Stimulated activated CD8-positive, alpha-beta memory T cell treated with anti-CD3 and anti-CD28 coated beads, Interleukin-4, amount 100 ng/mL, for 24 hours (primary cell): ENCODE data around the gene ANO2.
"Not testable (repeated sequence)": the region's sequence is repeated elsewhere in the genome, so short reads cannot be mapped to it uniquely, and the experiment has no call there.

Source experiments
- DNase-seq: peaks from one replicate; pipeline ENCODE4 v3.0.0-alpha.2; 2020; ENCODE audit warnings: low read depth

The ANO2 gene

GRCh38 chr12:5669624-5670023 is 275.4 kb downstream of the ANO2 start:
- DNase-seq = not testable (repeated sequence)

GRCh38 chr12:5665615-5666014 is 279.4 kb downstream of the ANO2 start:
- no peak for DNase-seq

GRCh38 chr12:5661811-5662210 is 283.2 kb downstream of the ANO2 start:
- DNase-seq = no peak

GRCh38 chr12:5660238-5660637 is 284.8 kb downstream of the ANO2 start:
- no peak for DNase-seq

- DNase-seq = not testable (repeated sequence)
Measured at GRCh38 chr12:5658339-5658941, 286.6 kb downstream of the ANO2 start.

GRCh38 chr12:5656836-5657235 is 288.2 kb downstream of the ANO2 start:
- no peak for DNase-seq

GRCh38 chr12:5655120-5655519 is 289.9 kb downstream of the ANO2 start:
- DNase-seq = no peak

GRCh38 chr12:5654019-5654418 is 291.0 kb downstream of the ANO2 start:
- no peak for DNase-seq

GRCh38 chr12:5650829-5651461 is 294.1 kb downstream of the ANO2 start:
- DNase-seq = no peak

- no peak for DNase-seq
Measured at GRCh38 chr12:5650281-5650680, 294.8 kb downstream of the ANO2 start.

GRCh38 chr12:5648692-5649359 is 296.2 kb downstream of the ANO2 start:
- no peak for DNase-seq

- no peak for DNase-seq
Measured at GRCh38 chr12:5643266-5643665, 301.8 kb downstream of the ANO2 start.

- DNase-seq = no peak
Measured at GRCh38 chr12:5637698-5638097, 307.4 kb downstream of the ANO2 start.

GRCh38 chr12:5636907-5637306 is 308.2 kb downstream of the ANO2 start:
- no peak for DNase-seq

GRCh38 chr12:5633106-5633505 is 312.0 kb downstream of the ANO2 start:
- DNase-seq = no peak

- DNase-seq = no peak
Measured at GRCh38 chr12:5632453-5632852, 312.6 kb downstream of the ANO2 start.

- no peak for DNase-seq
Measured at GRCh38 chr12:5631497-5631896, 313.6 kb downstream of the ANO2 start.

GRCh38 chr12:5630726-5631125 is 314.3 kb downstream of the ANO2 start:
- no peak for DNase-seq

- DNase-seq = no peak
Measured at GRCh38 chr12:5628501-5628900, 316.6 kb downstream of the ANO2 start.

- DNase-seq = no peak
Measured at GRCh38 chr12:5627053-5627630, 317.9 kb downstream of the ANO2 start.

GRCh38 chr12:5626151-5626550 is 318.9 kb downstream of the ANO2 start:
- DNase-seq = no peak

- no peak for DNase-seq
Measured at GRCh38 chr12:5624486-5625272, 320.4 kb downstream of the ANO2 start.
